Left lung (tissue), 10 donors: Measurements from ENCODE around the gene AKAP13. TPM values are rescaled to one million over a fixed set of nuclear protein-coding genes. Genes with fewer than 3 reads are reported as not detected.
A peak's percentile ranks its signal among the peaks of the same experiment; 100 is the strongest.

Experiments
- ATAC-seq: fragments of 200-7000 bp; cut with Tn5 transposase; one replicate; pipeline ENCODE4 v1.9.1; 2020; ENCODE audit warnings: moderate library complexity
- DNase-seq, 4 donors: peaks; one replicate each; pipeline ENCODE4 v3.0.0-alpha.2; 2013 to 2020
- H3K27ac ChIP-seq, 2 donors: fragments of 200-600 bp; sonication (generic) in 1 of 2; one replicate each; pipeline versions ENCODE4 v1.5.0 to v1.8.0; 2020 to 2021
- H3K27me3 ChIP-seq, 2 donors: fragments of 200-600 bp; sonication (generic) in 1 of 2; one replicate each; pipeline versions ENCODE4 v1.5.0 to v1.8.0; 2020 to 2021
- H3K36me3 ChIP-seq, 2 donors: fragments of 200-600 bp; sonication (generic) in 1 of 2; one replicate each; pipeline versions ENCODE4 v1.5.0 to v1.8.0; 2020 to 2021
- H3K4me1 ChIP-seq, 2 donors: fragments of 200-600 bp; one replicate each; pipeline ENCODE4 v1.8.0; 2021
- H3K4me3 ChIP-seq, 2 donors: fragments of 200-600 bp; sonication (generic) in 1 of 2; one replicate each; pipeline versions ENCODE4 v1.5.0 to v1.8.0; 2020 to 2021; ENCODE audit warnings: mild to moderate bottlenecking in 1 of 2
- H3K9me3 ChIP-seq, 2 donors: fragments of 200-600 bp; sonication (generic) in 1 of 2; one replicate each; pipeline versions ENCODE4 v1.5.0 to v1.8.0; 2020 to 2021
- intact Hi-C, 2 donors: fragments of 100-400 bp; cut with DNase I; formaldehyde crosslinking; loops; one replicate each; pipeline versions ENCODE4 v1.11.2 to v1.14.2; 2022
- polyA plus RNA-seq, 6 donors: library from polyadenylated mRNA; unstranded; fragments of 120-200 nt; gene quantifications; one replicate each; pipeline ENCODE4 v1.2.1, GENCODE V29; 2013; ENCODE audit not compliant: insufficient read length in 6 of 6
- total RNA-seq, 2 donors: library from RNA; stranded (reverse); fragmentation: NEBNext Ultra II Directional; extraction: Animal tissue kit (Norgen Biotek cat#: 25700); gene quantifications; one replicate each; pipeline ENCODE4 v1.2.1, GENCODE V29; 2021
- TF ChIP-seq, protein P1 (sequence below), 2 donors: fragments of 200-600 bp; sonication (generic) in 1 of 2; IDR thresholded peaks; one replicate each; pipeline versions ENCODE4 v1.5.0 to v1.8.0; 2021; ENCODE audit warnings: antibody characterized with exemption in 2 of 2
- donor health status: DM: no; HTN: yes; CAD: no.
- donor health status: DM: no; HTN: no; CAD: no.

AKAP13 gene
- total and polyA plus RNA-seq, 8 donors, result 93.6 to 346 (median 102) TPM

DNA sequence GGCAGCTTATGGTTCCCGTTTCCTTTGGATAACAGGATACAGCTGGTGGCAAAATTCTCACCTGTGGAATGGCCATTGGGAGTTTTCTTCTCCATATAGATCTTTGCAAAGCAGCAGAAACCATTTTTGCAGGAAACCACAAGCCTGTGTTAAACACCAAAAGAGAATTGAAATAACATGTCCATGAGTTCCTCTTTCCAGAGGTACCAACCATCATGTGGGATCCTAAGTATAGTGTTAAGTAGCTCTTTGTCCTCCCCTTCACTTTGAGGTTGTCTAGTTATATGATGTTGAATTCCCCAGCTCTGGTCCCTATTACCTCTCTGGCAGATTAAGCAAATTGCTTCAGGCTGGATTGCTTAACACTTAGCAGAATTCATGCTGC, 94.9 kb downstream of the AKAP13 start:
- no peak overlapping the region for H3K4me3 ChIP-seq
- H3K9me3 ChIP-seq, result no peaks in the 10 kb centered on the region
- H3K36me3 ChIP-seq, result no peaks in the 10 kb centered on the region
- DNase-seq, result no peak
- peaks cover 23 to 27% of the 10 kb centered on the region in 2 donors for H3K4me1 ChIP-seq
- ATAC-seq, result peak; percentile 11
- intact Hi-C loops, result no loop called here
- H3K27me3 ChIP-seq, result no peaks in the 10 kb centered on the region
- no peak overlapping the region for H3K27ac ChIP-seq
- TF ChIP-seq, protein P1, sequence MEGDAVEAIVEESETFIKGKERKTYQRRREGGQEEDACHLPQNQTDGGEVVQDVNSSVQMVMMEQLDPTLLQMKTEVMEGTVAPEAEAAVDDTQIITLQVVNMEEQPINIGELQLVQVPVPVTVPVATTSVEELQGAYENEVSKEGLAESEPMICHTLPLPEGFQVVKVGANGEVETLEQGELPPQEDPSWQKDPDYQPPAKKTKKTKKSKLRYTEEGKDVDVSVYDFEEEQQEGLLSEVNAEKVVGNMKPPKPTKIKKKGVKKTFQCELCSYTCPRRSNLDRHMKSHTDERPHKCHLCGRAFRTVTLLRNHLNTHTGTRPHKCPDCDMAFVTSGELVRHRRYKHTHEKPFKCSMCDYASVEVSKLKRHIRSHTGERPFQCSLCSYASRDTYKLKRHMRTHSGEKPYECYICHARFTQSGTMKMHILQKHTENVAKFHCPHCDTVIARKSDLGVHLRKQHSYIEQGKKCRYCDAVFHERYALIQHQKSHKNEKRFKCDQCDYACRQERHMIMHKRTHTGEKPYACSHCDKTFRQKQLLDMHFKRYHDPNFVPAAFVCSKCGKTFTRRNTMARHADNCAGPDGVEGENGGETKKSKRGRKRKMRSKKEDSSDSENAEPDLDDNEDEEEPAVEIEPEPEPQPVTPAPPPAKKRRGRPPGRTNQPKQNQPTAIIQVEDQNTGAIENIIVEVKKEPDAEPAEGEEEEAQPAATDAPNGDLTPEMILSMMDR (IDR thresholded peaks at IDR 0.05), result no peak

DNA sequence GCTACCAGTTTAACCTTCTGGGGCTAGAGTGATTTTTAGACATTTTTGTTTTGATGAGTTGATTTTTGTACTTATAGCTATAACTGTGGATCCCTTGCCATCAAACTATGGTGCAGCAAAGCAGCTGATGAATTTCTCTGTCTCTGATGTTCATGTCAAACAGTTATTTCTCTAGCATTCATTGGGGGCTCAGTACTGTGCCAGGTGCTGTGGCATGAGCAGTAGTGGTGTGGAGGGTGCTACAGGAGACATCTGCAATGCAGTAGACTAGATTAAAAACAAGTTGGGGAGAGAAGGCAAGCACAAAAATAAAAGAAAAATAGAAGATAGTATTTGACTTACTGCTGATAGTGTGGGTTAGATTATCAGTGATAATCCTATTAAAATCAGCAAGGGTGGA, 95.3 kb downstream of the AKAP13 start:
- no peak for ATAC-seq
- no peak for DNase-seq
- peaks cover 23 to 27% of the 10 kb centered on the region in 2 donors for H3K4me1 ChIP-seq

DNA sequence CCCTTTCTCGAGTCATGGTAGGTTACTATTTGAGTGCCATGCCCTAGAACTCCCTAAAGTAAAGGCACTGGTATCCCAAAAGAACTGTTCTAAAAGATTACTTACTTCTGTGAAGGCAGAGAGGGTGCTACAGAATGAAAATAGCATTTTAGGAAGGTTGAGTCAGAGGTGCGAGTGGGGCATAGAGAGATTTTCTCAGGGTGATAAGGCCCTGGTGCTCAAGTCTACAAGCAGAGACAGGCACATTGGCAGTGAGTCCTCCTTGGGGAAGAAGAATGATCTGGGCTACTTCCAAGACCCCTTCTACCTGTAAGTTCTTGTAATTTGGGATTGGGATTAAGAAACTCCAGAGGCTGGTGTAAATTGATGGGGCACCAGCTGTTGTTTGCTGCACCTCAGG, 96.7 kb downstream of the AKAP13 start:
- TF ChIP-seq, protein P1 (IDR thresholded peaks at IDR 0.05), result no peak
- H3K4me3 ChIP-seq, result no peak overlapping the region
- no peak for ATAC-seq
- H3K4me1 ChIP-seq, result peaks cover 23 to 38% of the 10 kb centered on the region in 2 donors
- H3K27me3 ChIP-seq, result no peaks in the 10 kb centered on the region
- H3K27ac ChIP-seq, result no peak overlapping the region
- DNase-seq, result no peak
- H3K36me3 ChIP-seq, result no peaks in the 10 kb centered on the region
- no peaks in the 10 kb centered on the region for H3K9me3 ChIP-seq
- intact Hi-C loops, result no loop called here

More for the DNA sequence above, 95.3 kb downstream of the AKAP13 start:
- intact Hi-C loops, result no loop called here
- Histone ChIP-seq H3K4me3 (no peak overlapping the region), H3K36me3 (no peaks in the 10 kb centered on the region), H3K9me3 (no peaks in the 10 kb centered on the region), H3K27ac (no peak overlapping the region), H3K27me3 (no peaks in the 10 kb centered on the region)
- TF ChIP-seq, protein P1 (IDR thresholded peaks at IDR 0.05), result no peak

GRCh38 chr15:85477730-85478129, 97.3 kb downstream of the AKAP13 start:
- H3K4me1 ChIP-seq, result peaks cover 27 to 45% of the 10 kb centered on the region in 2 donors
- no peaks in the 10 kb centered on the region for H3K27me3 ChIP-seq
- no peak overlapping the region for H3K4me3 ChIP-seq
- TF ChIP-seq, protein P1 (IDR thresholded peaks at IDR 0.05), result no peak
- ATAC-seq (no peak), DNase-seq (no peak)
- no peaks in the 10 kb centered on the region for H3K36me3 ChIP-seq
- no peak overlapping the region for H3K27ac ChIP-seq
- H3K9me3 ChIP-seq, result no peaks in the 10 kb centered on the region
- intact Hi-C loops, result no loop called here

DNA sequence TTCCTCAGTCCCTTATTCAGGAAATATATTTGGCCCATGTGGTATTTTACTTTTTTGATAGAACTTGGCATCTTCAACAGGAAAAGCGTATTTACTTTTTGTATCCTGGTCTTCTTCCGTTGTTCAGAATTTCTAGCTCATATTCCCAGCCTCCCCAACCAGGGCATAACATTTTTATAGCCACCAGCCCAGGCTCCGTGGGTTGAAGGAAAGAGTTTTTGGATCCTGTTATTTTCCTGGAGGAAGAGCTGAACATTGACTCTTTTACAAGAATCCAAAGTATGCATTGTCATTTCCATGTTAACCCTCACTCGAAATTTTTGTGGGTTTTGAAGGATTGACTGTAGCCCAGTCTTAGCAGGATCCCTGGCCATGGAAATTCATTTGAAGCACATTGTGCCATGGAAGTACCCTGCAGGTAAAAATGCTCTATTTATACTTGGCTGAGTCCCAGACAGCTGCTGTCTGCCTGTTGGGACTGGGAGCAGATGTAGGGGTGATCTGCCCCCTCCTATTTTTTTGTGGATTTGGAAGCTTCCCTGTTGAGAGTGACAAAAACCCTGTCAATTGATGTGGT, 98.8 kb downstream of the AKAP13 start:
- Histone ChIP-seq H3K36me3 (no peaks in the 10 kb centered on the region), H3K27me3 (no peaks in the 10 kb centered on the region), H3K9me3 (no peaks in the 10 kb centered on the region), H3K27ac (peak overlapping the region; percentile 34 to 35), H3K4me3 (no peak overlapping the region), H3K4me1 (peaks cover 26 to 47% of the 10 kb centered on the region in 2 donors)
- DNase-seq, result no peak
- TF ChIP-seq, protein P1 (IDR thresholded peaks at IDR 0.05), result no peak
- peak; percentile 47 for ATAC-seq
- intact Hi-C loops, result no loop called here
